Amniotic stem cell (primary cell): ENCODE data around the gene BUD23.

Experiments used
- DNase-seq: peaks from one replicate; lab custom pipeline; 2025; lab: John Stamatoyannopoulos, UW

BUD23 gene

GRCh38 chr7:73742753-73743641, 59.6 kb downstream of the BUD23 start:
- no peak for DNase-seq

GRCh38 chr7:73746378-73746777, 63.0 kb downstream of the BUD23 start:
- no peak for DNase-seq
